GM18505 (cell line): Measurements from ENCODE around the gene ZBTB49.

ENCODE experiments used
- ATAC-seq: cut with Tn5 transposase; IDR thresholded peaks from one replicate; pipeline ENCODE4 v1.9.1; 2021; ENCODE audit not compliant: unreplicated experiment
- POLR2A ChIP-seq: IDR thresholded peaks from 4 replicates; pipeline ENCODE4 v1.6.1; 2011; ENCODE audit warnings: borderline replicate concordance; ENCODE audit not compliant: insufficient read depth, insufficient read length; ENCODE audit errors: extremely low read depth

The ZBTB49 gene

GRCh38 chr4:4296283-4296846 lies 6.3 kb downstream of the ZBTB49 start:
- ATAC-seq, result no peak
- TF ChIP-seq POLR2A, result no peak

DNA sequence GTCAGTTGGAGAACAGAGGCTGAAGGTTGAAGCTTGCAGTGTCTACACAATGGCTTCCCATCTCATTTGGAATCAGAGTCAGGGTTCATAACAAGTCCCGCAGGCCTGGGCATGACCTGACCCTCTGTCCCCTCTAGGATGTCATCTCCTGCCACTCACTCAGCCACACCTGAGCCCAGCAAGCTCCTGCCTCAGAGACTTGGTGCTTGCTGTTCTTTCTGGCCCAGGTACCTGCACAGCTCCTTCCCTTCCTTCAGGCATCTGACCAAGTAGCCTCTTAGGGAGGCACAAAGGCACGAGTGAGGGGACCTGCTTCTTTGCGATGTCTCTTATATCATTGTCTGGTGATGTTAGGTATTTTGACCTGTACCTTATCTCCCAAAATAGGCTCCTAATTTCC lies 9.0 kb downstream of the ZBTB49 start:
- ATAC-seq, result no peak
- TF ChIP-seq POLR2A, result no peak

- TF ChIP-seq POLR2A, result no peak
- ATAC-seq, result no peak
Observed at GRCh38 chr4:4302001-4302400, 11.9 kb downstream of the ZBTB49 start.

DNA sequence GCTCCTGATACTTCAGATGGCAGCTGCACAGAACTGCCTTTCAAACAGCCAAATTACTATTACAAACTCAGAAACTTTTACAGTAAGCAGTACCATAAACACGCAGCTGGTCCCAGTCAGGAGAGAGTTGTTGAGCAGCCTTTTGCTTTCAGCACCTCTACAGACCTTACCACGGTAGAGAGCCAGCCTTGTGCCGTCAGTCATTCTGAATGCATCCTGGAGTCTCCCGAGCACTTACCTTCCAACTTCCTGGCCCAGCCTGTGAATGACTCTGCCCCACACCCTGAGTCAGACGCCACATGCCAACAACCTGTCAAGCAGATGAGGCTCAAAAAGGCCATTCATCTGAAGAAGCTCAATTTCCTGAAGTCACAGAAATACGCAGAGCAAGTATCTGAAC lies 12.4 kb downstream of the ZBTB49 start:
- no peak for ATAC-seq
- no peak for TF ChIP-seq POLR2A

DNA sequence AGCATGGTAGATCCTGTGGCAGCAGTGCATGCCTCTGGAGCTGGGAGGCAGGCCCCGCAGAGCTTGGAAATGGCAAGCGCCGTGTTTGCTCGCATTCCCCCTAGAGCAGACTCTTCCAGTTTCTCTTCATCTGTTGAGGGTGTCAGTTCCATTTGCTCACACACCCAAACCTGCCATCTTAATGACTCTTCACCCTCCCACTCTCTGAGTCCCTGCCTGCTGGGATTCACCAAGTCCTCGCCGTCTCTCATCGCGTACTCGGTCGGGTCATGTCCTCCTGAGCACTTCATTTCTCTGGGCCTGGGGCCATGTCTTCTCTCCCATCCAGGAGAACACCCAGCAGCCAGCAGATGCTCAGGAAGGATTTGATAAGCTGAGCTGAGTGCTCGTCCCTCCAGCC lies 16.9 kb downstream of the ZBTB49 start:
- TF ChIP-seq POLR2A, result no peak

DNA sequence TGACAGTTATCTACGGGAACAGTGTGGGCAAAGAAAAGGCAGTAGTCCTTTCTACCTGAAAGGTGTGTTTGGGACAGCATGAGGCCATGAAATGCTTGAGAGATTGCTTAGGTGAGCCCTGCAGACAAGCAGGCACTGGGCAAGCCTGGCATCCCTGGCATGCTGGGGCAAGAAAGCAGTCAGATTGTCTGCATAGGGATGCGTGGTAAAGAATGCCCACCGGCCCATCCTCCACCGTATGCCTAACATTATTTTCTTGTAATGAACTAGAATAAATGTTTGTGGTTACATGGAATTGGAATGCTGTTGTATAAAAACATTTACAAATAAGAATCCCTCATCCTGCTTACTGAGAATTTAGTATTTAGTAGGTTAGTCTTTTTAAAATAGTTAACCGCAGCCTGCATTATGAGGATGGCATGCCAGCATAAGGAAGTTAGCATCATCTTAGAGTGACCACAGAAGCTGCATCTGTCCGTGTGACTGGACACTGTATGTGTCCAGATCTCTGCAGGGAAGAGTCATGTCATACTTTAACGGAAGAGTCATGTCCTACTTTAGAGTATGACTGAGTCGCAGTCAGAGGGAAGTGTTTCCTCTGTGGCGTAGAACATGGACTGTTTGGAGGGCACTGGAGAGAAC lies 18.9 kb downstream of the ZBTB49 start:
- TF ChIP-seq POLR2A, result no peak
- ATAC-seq, result no peak

More for the DNA sequence above, 16.9 kb downstream of the ZBTB49 start:
- ATAC-seq, result no peak

- no peak for TF ChIP-seq POLR2A
- ATAC-seq, result no peak
Observed at GRCh38 chr4:4311193-4311592, 21.1 kb downstream of the ZBTB49 start.

DNA sequence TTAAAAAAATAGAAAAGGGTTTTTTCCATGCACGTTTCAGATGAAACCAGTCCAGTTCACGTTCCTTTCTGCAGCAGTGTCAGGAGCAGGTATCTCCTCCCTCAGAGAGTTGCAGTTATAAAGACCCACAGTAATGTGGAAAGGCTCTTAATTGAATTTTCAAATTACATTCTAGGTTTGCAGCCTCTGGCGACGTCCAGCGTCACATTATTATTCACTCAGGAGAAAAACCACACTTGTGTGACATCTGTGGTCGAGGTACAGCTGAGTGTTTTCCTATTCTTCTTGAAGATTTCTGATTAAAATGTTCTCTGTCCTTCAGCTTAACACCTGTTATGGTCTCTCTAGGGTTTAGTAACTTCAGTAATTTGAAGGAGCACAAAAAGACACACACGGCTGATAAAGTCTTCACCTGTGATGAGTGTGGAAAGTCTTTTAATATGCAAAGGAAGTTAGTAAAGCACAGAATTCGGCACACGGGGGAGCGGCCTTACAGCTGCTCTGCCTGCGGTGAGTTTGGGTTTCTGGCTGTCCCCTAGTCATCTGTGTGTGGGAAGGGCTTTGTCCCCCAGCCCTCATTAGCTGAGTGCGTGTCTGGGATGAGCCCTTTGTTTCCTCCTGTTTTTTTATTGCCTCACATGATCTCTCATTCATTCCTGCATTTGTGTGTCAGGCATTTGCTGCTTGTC lies 25.6 kb downstream of the ZBTB49 start:
- no peak for TF ChIP-seq POLR2A
- ATAC-seq, result no peak

DNA sequence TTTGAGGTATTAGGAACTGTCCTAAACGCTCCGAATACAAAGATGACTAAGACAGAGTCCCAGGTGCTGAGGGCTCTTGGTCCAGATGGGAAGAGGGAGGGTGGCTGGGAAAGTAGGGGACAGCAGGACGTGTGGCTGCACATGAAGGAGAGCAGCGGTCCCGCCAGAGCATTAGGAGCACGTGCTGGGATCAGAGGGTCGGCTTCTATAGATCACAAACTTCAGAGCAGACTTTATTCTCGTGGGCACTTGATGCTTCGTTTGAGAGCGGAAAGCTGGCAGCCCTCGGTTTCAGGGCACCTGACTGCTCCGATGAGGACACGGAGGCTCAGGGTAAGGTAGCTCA lies 26.1 kb downstream of the ZBTB49 start:
- no peak for TF ChIP-seq POLR2A
- no peak for ATAC-seq

DNA sequence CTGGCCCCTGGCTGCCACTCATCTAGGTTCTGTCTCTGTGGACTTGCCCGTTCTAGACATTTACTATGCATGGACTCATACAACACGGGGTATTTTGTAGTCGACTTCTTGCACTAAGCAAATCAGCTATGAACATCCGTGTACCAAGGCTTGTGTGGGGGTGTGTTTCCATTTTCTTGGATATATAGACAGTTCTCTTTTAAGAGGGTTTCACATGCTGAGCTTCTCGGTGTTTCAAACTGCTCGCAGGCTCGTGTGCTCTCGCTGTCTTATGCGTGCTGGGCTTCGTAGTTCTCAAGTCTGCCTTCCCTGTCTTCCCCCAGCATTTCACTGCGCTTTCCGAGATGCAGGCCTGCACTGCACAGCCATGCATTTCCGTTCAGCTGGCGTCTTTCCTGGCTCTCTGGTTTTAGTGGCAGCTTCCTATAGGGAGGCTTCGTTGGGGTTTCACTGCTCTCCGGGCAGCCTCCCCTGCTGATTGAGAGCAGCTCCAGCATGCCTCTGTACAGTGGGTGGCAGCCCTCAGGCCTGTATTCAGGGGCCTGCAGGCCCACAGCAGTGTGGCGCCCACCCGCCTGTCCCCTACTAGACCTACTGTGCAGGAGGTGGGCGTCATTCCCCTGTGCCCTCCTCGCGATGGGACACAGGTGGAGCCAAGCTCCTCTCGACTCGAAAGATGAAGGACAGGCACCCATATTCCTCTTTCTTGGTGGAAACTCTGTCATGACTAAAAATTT lies 27.6 kb downstream of the ZBTB49 start:
- TF ChIP-seq POLR2A, result no peak

DNA sequence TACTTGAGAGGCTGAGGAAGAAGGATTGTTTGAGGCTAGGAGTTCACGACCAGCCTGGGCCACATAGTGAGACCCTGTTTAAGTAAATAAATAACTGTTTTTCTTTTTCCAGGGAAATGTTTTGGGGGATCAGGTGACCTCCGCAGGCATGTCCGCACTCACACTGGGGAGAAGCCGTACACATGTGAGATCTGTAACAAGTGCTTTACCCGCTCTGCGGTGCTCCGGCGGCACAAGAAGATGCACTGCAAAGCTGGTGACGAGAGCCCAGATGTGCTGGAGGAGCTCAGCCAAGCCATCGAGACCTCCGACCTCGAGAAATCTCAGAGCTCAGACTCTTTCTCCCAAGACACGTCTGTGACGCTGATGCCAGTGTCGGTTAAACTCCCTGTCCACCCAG lies 30.5 kb downstream of the ZBTB49 start:
- no peak for TF ChIP-seq POLR2A
- ATAC-seq, result no peak

More for the DNA sequence above, 27.6 kb downstream of the ZBTB49 start:
- ATAC-seq, result no peak

DNA sequence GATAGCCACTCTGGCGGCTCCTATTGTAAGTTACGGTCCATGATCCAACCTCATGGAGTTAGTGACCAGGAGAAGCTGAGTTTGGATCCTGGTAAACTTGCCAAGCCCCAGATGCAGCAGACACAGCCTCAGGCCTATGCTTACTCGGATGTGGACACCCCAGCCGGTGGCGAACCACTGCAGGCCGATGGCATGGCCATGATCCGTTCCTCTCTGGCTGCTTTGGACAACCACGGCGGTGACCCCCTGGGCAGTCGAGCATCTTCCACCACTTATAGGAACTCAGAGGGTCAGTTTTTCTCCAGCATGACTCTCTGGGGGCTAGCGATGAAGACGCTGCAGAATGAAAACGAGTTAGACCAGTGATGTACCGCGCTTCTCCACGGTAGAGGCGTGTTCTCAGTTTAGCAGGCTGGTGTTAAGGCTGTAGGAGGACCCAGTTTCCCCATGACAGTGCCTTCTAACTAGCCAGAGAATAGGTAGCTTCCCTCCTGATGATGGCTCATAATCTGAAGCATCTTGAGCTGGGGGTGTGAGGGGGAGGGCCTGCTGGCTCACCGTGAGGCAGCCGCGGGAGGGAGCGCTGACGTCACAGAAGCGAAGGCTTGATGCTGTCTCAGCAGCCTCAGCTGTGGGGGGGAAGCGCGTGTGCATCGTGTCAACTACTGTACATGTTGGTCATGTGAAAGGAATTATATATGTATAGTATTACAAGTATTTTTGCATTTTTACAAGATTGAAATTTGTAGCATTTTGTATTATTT lies 31.1 kb downstream of the ZBTB49 start:
- ATAC-seq, result no peak
- TF ChIP-seq POLR2A, result no peak
